GM18909 (cell line): ENCODE results near the gene TPK1.
"Not testable (repeated sequence)": the region's sequence is repeated elsewhere in the genome, so short reads cannot be mapped to it uniquely, and the experiment has no call there.

Experiments
- ATAC-seq: cut with Tn5 transposase; IDR thresholded peaks from one replicate; pipeline ENCODE4 v1.9.1; 2021; ENCODE audit warnings: mild to moderate bottlenecking; ENCODE audit not compliant: unreplicated experiment, poor library complexity

Gene TPK1

GRCh38 chr7:144656965-144657517 lies 178.8 kb downstream of the TPK1 start:
- peak; percentile 68 for ATAC-seq

- ATAC-seq: peak; percentile 45
Measured at GRCh38 chr7:144653449-144653848, 182.4 kb downstream of the TPK1 start.

GRCh38 chr7:144650439-144650838 lies 185.4 kb downstream of the TPK1 start:
- ATAC-seq: no peak

- ATAC-seq: no peak
Measured at GRCh38 chr7:144649120-144649519, 186.7 kb downstream of the TPK1 start.

- no peak for ATAC-seq
Measured at GRCh38 chr7:144641389-144642044, 194.3 kb downstream of the TPK1 start.

- no peak for ATAC-seq
Measured at GRCh38 chr7:144632724-144633123, 203.1 kb downstream of the TPK1 start.

GRCh38 chr7:144629598-144629997 lies 206.3 kb downstream of the TPK1 start:
- ATAC-seq: no peak

GRCh38 chr7:144629011-144629410 lies 206.8 kb downstream of the TPK1 start:
- ATAC-seq: no peak

GRCh38 chr7:144628176-144628575 lies 207.7 kb downstream of the TPK1 start:
- ATAC-seq: no peak

- ATAC-seq: no peak
Measured at GRCh38 chr7:144622745-144623144, 213.1 kb downstream of the TPK1 start.

GRCh38 chr7:144606261-144606660 lies 229.6 kb downstream of the TPK1 start:
- no peak for ATAC-seq

GRCh38 chr7:144596953-144597352 lies 238.9 kb downstream of the TPK1 start:
- no peak for ATAC-seq

- no peak for ATAC-seq
Measured at GRCh38 chr7:144594580-144594979, 241.3 kb downstream of the TPK1 start.

GRCh38 chr7:144588559-144589051 lies 247.2 kb downstream of the TPK1 start:
- no peak for ATAC-seq

- no peak for ATAC-seq
Measured at GRCh38 chr7:144587701-144588100, 248.2 kb downstream of the TPK1 start.

- no peak for ATAC-seq
Measured at GRCh38 chr7:144584726-144585125, 251.1 kb downstream of the TPK1 start.

GRCh38 chr7:144579687-144580086 lies 256.2 kb downstream of the TPK1 start:
- ATAC-seq: no peak

- ATAC-seq: no peak
Measured at GRCh38 chr7:144575456-144575855, 260.4 kb downstream of the TPK1 start.

GRCh38 chr7:144574753-144575152 lies 261.1 kb downstream of the TPK1 start:
- not testable (repeated sequence) for ATAC-seq

- ATAC-seq: no peak
Measured at GRCh38 chr7:144568233-144568632, 267.6 kb downstream of the TPK1 start.

- ATAC-seq: no peak
Measured at GRCh38 chr7:144565586-144565985, 270.3 kb downstream of the TPK1 start.

GRCh38 chr7:144549861-144550260 lies 286.0 kb downstream of the TPK1 start:
- ATAC-seq: no peak
